Measurements from ENCODE around the gene ZBTB11. TPM values are rescaled to one million over a fixed set of nuclear protein-coding genes. Genes with fewer than 3 reads are reported as not detected.

The ZBTB11 gene
- total and polyA plus RNA-seq, 10 of the 15 experiments (the other 5 are each of a cell fraction or from before 2014, with no cell fraction given) = 3.5 to 25.7 (median 18.0) TPM

- TF ChIP-seq TCF12 (IDR thresholded peaks at IDR 0.05; ENCODE audit: low read depth, low read length) = no peak
- no peak for TF ChIP-seq BACH1 (IDR thresholded peaks at IDR 0.05; ENCODE audit: borderline replicate concordance)
- TF ChIP-seq RAD51 (IDR thresholded peaks at IDR 0.05) = no peak
- no peak for TF ChIP-seq FOS (IDR thresholded peaks at IDR 0.05; ENCODE audit: borderline replicate concordance, extremely low read depth, insufficient read length)
- TF ChIP-seq, protein P1, sequence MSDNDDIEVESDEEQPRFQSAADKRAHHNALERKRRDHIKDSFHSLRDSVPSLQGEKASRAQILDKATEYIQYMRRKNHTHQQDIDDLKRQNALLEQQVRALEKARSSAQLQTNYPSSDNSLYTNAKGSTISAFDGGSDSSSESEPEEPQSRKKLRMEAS (IDR thresholded peaks at IDR 0.05; ENCODE audit: low read depth, low read length) = no peak
These were observed 5.9 kb downstream of the ZBTB11 start for GRCh38 chr3:101671014-101671413.

GRCh38 chr3:101667844-101668243 lies 9.1 kb downstream of the ZBTB11 start:
- Histone ChIP-seq H3K36me3 (ENCODE audit: control insufficient read depth in 2 of 2, insufficient read depth in 2 of 2, low read length in 1 of 2) (peaks cover 2 to 28% of the 10 kb centered on the region in 2 experiments), H3K9me3 (replicated peaks; ENCODE audit: control insufficient read depth, insufficient read depth, low read length) (no peaks in the 10 kb centered on the region; the same call in 2 of the 3 replicates), H2AFZ (ENCODE audit: control insufficient read depth, low read depth, low read length) (no peak overlapping the region), H3K79me2 (ENCODE audit: control insufficient read depth, insufficient read depth, low read length) (peaks cover 9% of the 10 kb centered on the region), H3K4me1 (ENCODE audit: control insufficient read depth, insufficient read depth, low read length) (no peaks in the 10 kb centered on the region), H3K27me3 (replicated peaks in 1 of 2; ENCODE audit: control insufficient read depth in 2 of 2, insufficient read depth in 2 of 2, low read length in 1 of 2) (no peaks in the 10 kb centered on the region), H3K4me2 (ENCODE audit: control insufficient read depth, insufficient read depth) (no peak overlapping the region), H3K9ac (ENCODE audit: control insufficient read depth, insufficient read depth, low read length) (no peak overlapping the region), H3K4me3 (no peak overlapping the region), H4K20me1 (ENCODE audit: control insufficient read depth, insufficient read depth) (no peaks in the 10 kb centered on the region), H3K27ac (ENCODE audit: control insufficient read depth, insufficient read depth) (no peak overlapping the region)
- WGBS (ENCODE audit: insufficient coverage, insufficient replicate concordance, low lambda C conversion rate, missing lambda C conversion rate) = 93% methylated on average over 1 of the region's 1 CpG
- intact Hi-C loops (cut with micrococcal nuclease; ENCODE audit: unreplicated experiment) (no loop called here), in situ Hi-C loops (cut with MboI) (no loop called here)
- ChIA-PET RAD21 (ENCODE audit: unreplicated experiment) (no interaction called here), POLR2A (interaction anchor here (0.6 kb wide), 1 partner anchor 446 kb away, joined by 3 read pairs; no protein-coding TSS in a partner anchor), SMC1A (ENCODE audit: uncharacterized antibody, unreplicated experiment) (no interaction called here), CTCF (no interaction called here)
- ATAC-seq (no peak), FAIRE-seq (no peak), DNase-seq (ENCODE audit: low read depth, low spot score) (no peak)
- BruUV-seq (replicated peaks) = no TSS peak
- TF ChIP-seq NFIC (IDR thresholded peaks at IDR 0.05; ENCODE audit: low read depth, low read length) = no peak
- no peak for TF ChIP-seq SIN3A (IDR thresholded peaks at IDR 0.05; ENCODE audit: low read depth, low read length)
- no peak for TF ChIP-seq MYC (IDR thresholded peaks at IDR 0.05; ENCODE audit: insufficient read depth, insufficient read length, insufficient replicate concordance, low read length, severe bottlenecking)
- no peak for TF ChIP-seq HSF1 (IDR thresholded peaks at IDR 0.05; ENCODE audit: low read depth, low read length)
- TF ChIP-seq RCOR1 (conservative IDR thresholded peaks at IDR 0.05; ENCODE audit: low read depth, low read length) = no peak
- TF ChIP-seq ASH2L (IDR thresholded peaks at IDR 0.05; ENCODE audit: borderline replicate concordance, low read depth) = no peak
- TF ChIP-seq CTCF (IDR thresholded peaks at IDR 0.05 in 2 of 3, conservative IDR thresholded peaks at IDR 0.05 in 1 of 3; ENCODE audit: control insufficient read depth in 2 of 3, extremely low read depth in 1 of 3, insufficient read depth in 1 of 3, low read depth in 3 of 3, low read length in 3 of 3) = no peak
- no peak for TF ChIP-seq SRF (IDR thresholded peaks at IDR 0.05; ENCODE audit: low read depth in 2 of 2, low read length in 2 of 2)
- no peak for TF ChIP-seq LARP7 (IDR thresholded peaks at IDR 0.05)

More at GRCh38 chr3:101671014-101671413, 5.9 kb downstream of the ZBTB11 start:
- Histone ChIP-seq H3K9ac (ENCODE audit: control insufficient read depth, insufficient read depth, low read length) (no peak overlapping the region), H3K4me2 (ENCODE audit: control insufficient read depth, insufficient read depth) (no peak overlapping the region), H3K4me1 (ENCODE audit: control insufficient read depth, insufficient read depth, low read length) (no peaks in the 10 kb centered on the region), H3K79me2 (ENCODE audit: control insufficient read depth, insufficient read depth, low read length) (peaks cover 39% of the 10 kb centered on the region), H3K9me3 (replicated peaks; ENCODE audit: control insufficient read depth, insufficient read depth, low read length) (no peaks in the 10 kb centered on the region; the same call in 2 of the 3 replicates), H3K27me3 (replicated peaks in 1 of 2; ENCODE audit: control insufficient read depth in 2 of 2, insufficient read depth in 2 of 2, low read length in 1 of 2) (no peaks in the 10 kb centered on the region), H4K20me1 (ENCODE audit: control insufficient read depth, insufficient read depth) (no peaks in the 10 kb centered on the region), H3K4me3 (no peak overlapping the region), H2AFZ (ENCODE audit: control insufficient read depth, low read depth, low read length) (no peak overlapping the region), H3K36me3 (ENCODE audit: control insufficient read depth in 2 of 2, insufficient read depth in 2 of 2, low read length in 1 of 2) (peaks cover 0 to 15% of the 10 kb centered on the region in 2 experiments; a peak in 3 of 4 replicates), H3K27ac (ENCODE audit: control insufficient read depth, insufficient read depth) (no peak overlapping the region)
- ATAC-seq = no peak
- ChIA-PET RAD21 (ENCODE audit: unreplicated experiment) (no interaction called here), CTCF (interaction anchor here (0.8 kb wide), 1 partner anchor 94 kb away, joined by 3 read pairs; no protein-coding TSS in a partner anchor), POLR2A (interaction anchor here (0.5 to 1.0 kb wide), 4 partner anchors 13 to 57 kb away, joined by 3 to 4 read pairs (median 4); partner anchors contain the start of gene RPL24), SMC1A (ENCODE audit: uncharacterized antibody, unreplicated experiment) (interaction anchor here (0.7 kb wide), 1 partner anchor 92 kb away, joined by 3 read pairs; no protein-coding TSS in a partner anchor)
- in situ Hi-C loops (cut with MboI) (no loop called here), intact Hi-C loops (cut with micrococcal nuclease; ENCODE audit: unreplicated experiment) (no loop called here)
- no TSS peak for BruUV-seq (replicated peaks)
- 85% methylated on average over 5 of the region's 5 CpGs for WGBS (ENCODE audit: insufficient coverage, insufficient replicate concordance, low lambda C conversion rate, missing lambda C conversion rate)
- FAIRE-seq = no peak
- DNase-seq (ENCODE audit: low read depth, low spot score) = no peak
